Right atrium auricular region (tissue), 2 donors: ENCODE results near the gene CEP95. TPM values are rescaled to one million over a fixed set of nuclear protein-coding genes. Genes with fewer than 3 reads are reported as not detected.

ENCODE experiments used
- DNase-seq: peaks from one replicate; pipeline ENCODE4 v3.0.0-alpha.2; 2019; ENCODE audit warnings: low spot score
- H3K27ac ChIP-seq, 2 donors: fragments of 200-600 bp; sonication (generic); 1 replicate in 1 of 2; 2 replicates in 1 of 2; pipeline ENCODE4 v1.5.1; 2016 to 2019
- H3K27me3 ChIP-seq, 2 donors: fragments of 200-600 bp; sonication (generic); one replicate each; pipeline versions ENCODE4 v1.5.1 to v1.6.0; 2017 to 2019
- H3K36me3 ChIP-seq: fragments of 200-600 bp; sonication (generic); one replicate; pipeline ENCODE4 v1.5.1; 2016
- H3K4me1 ChIP-seq, 2 donors: fragments of 200-600 bp; sonication (generic); one replicate each; pipeline versions ENCODE4 v1.5.1 to v1.6.0; 2017 to 2019
- H3K4me3 ChIP-seq, 2 donors: fragments of 200-600 bp; sonication (generic); 1 replicate in 1 of 2; 2 replicates in 1 of 2; pipeline ENCODE4 v1.5.1; 2017 to 2019; ENCODE audit warnings: mild to moderate bottlenecking in 1 of 2, moderate library complexity in 1 of 2
- H3K9me3 ChIP-seq, 2 donors: fragments of 200-600 bp; sonication (generic); one replicate each; pipeline ENCODE4 v1.5.1; 2019
- total RNA-seq, 2 donors: library from RNA; depleted of rRNA; stranded (reverse); fragments of >200 nt; gene quantifications; one replicate each; pipeline ENCODE4 v1.1.0, GENCODE V29; 2016
- TF ChIP-seq, protein P1 (sequence below), 2 donors: fragments of 200-600 bp; sonication (generic); IDR thresholded peaks; one replicate each; pipeline ENCODE4 v1.5.1; 2019; ENCODE audit warnings: antibody characterized with exemption in 2 of 2

Gene CEP95
- total RNA-seq, 2 donors from 2014 or later = 15.8 to 19.9 TPM

DNA sequence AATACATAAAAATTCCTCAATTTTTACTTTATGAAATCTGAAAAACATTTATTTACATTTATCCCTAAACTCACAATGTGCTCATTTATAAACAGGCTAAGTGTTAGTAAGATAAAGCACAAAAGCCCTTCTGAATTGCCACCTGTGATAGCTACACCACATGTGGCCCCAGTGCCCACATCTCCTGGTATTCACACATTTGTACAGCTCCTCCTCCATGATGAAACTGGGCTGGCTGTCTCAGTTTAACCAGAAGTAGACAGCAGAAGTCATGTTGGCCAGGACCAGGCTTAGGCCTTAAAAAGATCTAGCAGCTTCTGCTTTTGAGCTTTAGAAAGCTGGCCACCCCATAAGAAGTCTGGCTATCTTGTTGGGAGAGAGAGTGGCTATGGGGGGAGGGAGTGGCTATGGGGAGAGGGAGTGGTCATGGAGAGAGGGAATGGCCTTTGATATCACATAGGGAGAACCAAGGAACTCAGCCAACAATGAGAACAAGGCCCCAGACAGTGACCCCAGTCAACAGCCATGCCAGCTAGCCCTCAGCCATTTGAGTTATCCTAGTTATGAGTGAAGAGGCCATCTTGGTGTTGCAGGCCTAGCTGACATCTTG is 47.4 kb downstream of the CEP95 start:
- Histone ChIP-seq H3K4me3 (no peak overlapping the region), H3K27me3 (no peaks in the 10 kb centered on the region), H3K9me3 (no peaks in the 10 kb centered on the region), H3K27ac (no peak overlapping the region), H3K36me3 (peaks cover 24% of the 10 kb centered on the region), H3K4me1 (no peaks in the 10 kb centered on the region)
- no peak for DNase-seq
- TF ChIP-seq, protein P1, sequence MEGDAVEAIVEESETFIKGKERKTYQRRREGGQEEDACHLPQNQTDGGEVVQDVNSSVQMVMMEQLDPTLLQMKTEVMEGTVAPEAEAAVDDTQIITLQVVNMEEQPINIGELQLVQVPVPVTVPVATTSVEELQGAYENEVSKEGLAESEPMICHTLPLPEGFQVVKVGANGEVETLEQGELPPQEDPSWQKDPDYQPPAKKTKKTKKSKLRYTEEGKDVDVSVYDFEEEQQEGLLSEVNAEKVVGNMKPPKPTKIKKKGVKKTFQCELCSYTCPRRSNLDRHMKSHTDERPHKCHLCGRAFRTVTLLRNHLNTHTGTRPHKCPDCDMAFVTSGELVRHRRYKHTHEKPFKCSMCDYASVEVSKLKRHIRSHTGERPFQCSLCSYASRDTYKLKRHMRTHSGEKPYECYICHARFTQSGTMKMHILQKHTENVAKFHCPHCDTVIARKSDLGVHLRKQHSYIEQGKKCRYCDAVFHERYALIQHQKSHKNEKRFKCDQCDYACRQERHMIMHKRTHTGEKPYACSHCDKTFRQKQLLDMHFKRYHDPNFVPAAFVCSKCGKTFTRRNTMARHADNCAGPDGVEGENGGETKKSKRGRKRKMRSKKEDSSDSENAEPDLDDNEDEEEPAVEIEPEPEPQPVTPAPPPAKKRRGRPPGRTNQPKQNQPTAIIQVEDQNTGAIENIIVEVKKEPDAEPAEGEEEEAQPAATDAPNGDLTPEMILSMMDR (IDR thresholded peaks at IDR 0.05) = no peak

DNA sequence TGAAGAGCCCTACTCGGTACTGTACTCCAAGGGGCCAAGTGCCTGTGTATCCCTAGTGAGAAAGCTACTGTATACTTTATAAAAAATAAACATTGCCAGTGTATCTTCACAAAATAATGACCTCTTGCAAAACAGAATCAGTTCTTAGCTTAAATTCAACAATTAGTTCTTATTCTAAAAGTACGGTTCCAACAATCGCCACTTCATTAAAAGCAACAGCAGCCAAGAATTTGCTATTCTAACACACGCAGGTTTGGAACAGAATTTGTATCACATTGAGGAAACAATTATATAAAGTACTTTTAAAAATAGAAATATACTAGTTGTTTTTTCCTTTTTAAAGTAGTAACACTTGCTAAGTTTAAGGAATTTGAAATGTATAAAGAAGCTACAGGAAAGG is 48.5 kb downstream of the CEP95 start:
- no peak overlapping the region for H3K4me3 ChIP-seq
- TF ChIP-seq, protein P1 (IDR thresholded peaks at IDR 0.05) = no peak
- no peaks in the 10 kb centered on the region for H3K9me3 ChIP-seq
- peaks cover 29% of the 10 kb centered on the region for H3K36me3 ChIP-seq
- no peak for DNase-seq
- H3K27ac ChIP-seq = no peak overlapping the region
- no peaks in the 10 kb centered on the region for H3K4me1 ChIP-seq
- H3K27me3 ChIP-seq = no peaks in the 10 kb centered on the region

DNA sequence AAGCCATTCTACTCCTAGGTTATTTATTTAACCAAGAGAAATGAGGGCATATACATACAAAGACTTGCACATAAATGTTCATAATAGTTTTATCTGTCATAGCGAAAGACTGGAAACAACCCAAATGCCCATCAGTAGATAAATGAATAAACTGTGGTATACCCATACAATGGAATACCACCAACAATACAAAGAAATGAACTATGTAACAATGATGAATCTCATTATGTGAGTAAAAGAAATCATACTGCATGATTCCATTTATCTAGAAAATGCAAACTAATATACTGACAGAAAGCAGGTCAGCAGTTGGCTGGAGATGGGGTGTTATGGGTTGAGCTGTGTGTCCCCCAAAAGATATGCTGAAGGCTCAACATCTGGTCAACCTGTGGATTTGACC is 57.3 kb downstream of the CEP95 start:
- H3K9me3 ChIP-seq = no peaks in the 10 kb centered on the region
- H3K4me1 ChIP-seq = peaks cover 0 to 3% of the 10 kb centered on the region in 2 donors
- peaks cover 49% of the 10 kb centered on the region for H3K36me3 ChIP-seq
- no peak overlapping the region for H3K4me3 ChIP-seq
- TF ChIP-seq, protein P1 (IDR thresholded peaks at IDR 0.05) = no peak
- no peak for DNase-seq
- no peak overlapping the region for H3K27ac ChIP-seq
- no peaks in the 10 kb centered on the region for H3K27me3 ChIP-seq

DNA sequence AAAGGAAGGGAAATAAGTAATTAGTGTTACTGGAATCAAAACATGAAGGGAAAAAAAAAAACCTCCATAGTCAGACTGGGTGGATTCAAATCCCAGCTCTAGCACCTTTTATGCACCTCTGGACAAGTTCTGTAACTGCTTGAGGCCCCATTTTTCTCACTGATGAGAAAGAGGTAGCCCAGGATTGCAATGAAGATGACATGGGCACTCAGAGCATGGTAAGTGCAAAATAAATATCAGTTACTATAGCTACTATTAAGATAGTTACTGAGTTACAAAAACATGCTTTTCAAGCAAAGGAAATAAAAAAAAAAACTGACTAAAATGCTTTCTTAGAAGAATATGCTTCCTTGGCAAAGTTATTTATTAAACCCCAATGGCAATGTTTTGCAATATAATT is 58.8 kb downstream of the CEP95 start:
- TF ChIP-seq, protein P1 (IDR thresholded peaks at IDR 0.05) = no peak
- peaks cover 0 to 3% of the 10 kb centered on the region in 2 donors for H3K4me1 ChIP-seq
- H3K4me3 ChIP-seq = no peak overlapping the region
- no peaks in the 10 kb centered on the region for H3K27me3 ChIP-seq
- H3K36me3 ChIP-seq = peaks cover 45% of the 10 kb centered on the region
- DNase-seq = no peak
- no peaks in the 10 kb centered on the region for H3K9me3 ChIP-seq
- no peak overlapping the region for H3K27ac ChIP-seq

DNA sequence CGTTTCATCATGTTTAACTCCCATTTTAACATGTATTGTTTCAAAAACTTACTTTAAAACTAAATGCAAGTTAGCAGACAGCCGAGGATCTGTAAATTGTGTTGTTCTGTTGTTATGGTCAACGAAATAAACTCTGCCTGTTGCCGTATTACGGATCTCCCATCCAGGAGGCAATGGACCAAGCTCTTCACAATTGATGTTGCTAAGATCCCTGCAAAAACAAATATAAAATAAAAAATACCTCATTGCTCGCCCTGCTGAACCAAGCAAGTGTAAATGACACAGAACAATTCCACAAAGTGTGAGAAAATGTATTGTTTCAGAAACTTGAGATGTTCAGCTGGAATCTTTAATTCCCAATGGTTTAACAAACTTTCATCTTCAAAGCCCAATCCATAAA is 65.0 kb downstream of the CEP95 start:
- H3K27me3 ChIP-seq = no peaks in the 10 kb centered on the region
- no peak for DNase-seq
- TF ChIP-seq, protein P1 (IDR thresholded peaks at IDR 0.05) = no peak
- H3K4me1 ChIP-seq = peaks cover 0 to 16% of the 10 kb centered on the region in 2 donors
- no peak overlapping the region for H3K27ac ChIP-seq
- H3K9me3 ChIP-seq = no peaks in the 10 kb centered on the region
- peaks cover 33% of the 10 kb centered on the region for H3K36me3 ChIP-seq
- no peak overlapping the region for H3K4me3 ChIP-seq

DNA sequence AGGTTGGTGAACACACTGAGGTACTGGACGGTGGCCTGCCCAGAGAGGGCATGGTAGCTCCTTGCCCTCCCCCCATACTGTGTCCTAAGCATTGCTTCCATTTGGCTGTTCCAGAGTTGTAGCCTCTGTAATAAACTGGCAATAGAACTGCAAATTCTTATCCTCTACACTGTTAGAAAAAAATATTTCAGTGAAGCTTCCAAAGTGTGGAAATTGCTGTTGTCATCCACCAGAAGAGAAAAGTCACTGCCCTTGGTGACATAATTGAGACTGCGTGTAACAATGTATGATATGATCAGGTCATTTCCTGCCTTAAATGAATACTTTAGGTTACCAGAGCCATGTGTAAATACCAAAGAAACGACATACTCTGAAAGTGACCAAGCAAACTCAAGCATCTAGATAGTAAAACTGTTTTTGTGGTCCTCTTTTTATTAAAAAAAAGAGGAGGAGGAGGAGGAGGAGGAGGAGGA is 65.9 kb downstream of the CEP95 start:
- H3K36me3 ChIP-seq = peaks cover 37% of the 10 kb centered on the region
- H3K4me3 ChIP-seq = no peak overlapping the region
- no peak for DNase-seq
- TF ChIP-seq, protein P1 (IDR thresholded peaks at IDR 0.05) = no peak
- H3K4me1 ChIP-seq = peaks cover 0 to 16% of the 10 kb centered on the region in 2 donors
- peak overlapping the region in 1 of 2 donors; percentile 41 for H3K27ac ChIP-seq
- H3K27me3 ChIP-seq = no peaks in the 10 kb centered on the region
- H3K9me3 ChIP-seq = no peaks in the 10 kb centered on the region
